GM19238 (cell line): ENCODE results near the gene GALNS.
"Not testable (repeated sequence)": the region's sequence is repeated elsewhere in the genome, so short reads cannot be mapped to it uniquely, and the experiment has no call there.

Experiments used
- DNase-seq: peaks from one replicate; pipeline ENCODE4 v3.0.0; 2011; ENCODE audit warnings: low spot score; ENCODE audit not compliant: insufficient read length

Gene GALNS, protein sequence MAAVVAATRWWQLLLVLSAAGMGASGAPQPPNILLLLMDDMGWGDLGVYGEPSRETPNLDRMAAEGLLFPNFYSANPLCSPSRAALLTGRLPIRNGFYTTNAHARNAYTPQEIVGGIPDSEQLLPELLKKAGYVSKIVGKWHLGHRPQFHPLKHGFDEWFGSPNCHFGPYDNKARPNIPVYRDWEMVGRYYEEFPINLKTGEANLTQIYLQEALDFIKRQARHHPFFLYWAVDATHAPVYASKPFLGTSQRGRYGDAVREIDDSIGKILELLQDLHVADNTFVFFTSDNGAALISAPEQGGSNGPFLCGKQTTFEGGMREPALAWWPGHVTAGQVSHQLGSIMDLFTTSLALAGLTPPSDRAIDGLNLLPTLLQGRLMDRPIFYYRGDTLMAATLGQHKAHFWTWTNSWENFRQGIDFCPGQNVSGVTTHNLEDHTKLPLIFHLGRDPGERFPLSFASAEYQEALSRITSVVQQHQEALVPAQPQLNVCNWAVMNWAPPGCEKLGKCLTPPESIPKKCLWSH

GRCh38 chr16:88856828-88857727 is at the start of gene GALNS, which contains the start of gene TRAPPC2L:
TSS of gene GALNS (minus strand) at chr16:88856947. CDS start at chr16:88856877, 70 bp downstream.
TSS of gene TRAPPC2L (plus strand) at chr16:88857127. CDS start at chr16:88857151, 24 bp downstream.
- peak; percentile 100 for DNase-seq

- DNase-seq = no peak
Measured at GRCh38 chr16:88906020-88906419, 49.3 kb upstream of the GALNS start.

GRCh38 chr16:88905563-88905962 is 48.8 kb upstream of the GALNS start:
- peak; percentile 66 for DNase-seq

GRCh38 chr16:88904676-88905365 is 48.1 kb upstream of the GALNS start:
- DNase-seq = no peak

- DNase-seq = no peak
Measured at GRCh38 chr16:88903267-88903666, 46.5 kb upstream of the GALNS start.

DNA sequence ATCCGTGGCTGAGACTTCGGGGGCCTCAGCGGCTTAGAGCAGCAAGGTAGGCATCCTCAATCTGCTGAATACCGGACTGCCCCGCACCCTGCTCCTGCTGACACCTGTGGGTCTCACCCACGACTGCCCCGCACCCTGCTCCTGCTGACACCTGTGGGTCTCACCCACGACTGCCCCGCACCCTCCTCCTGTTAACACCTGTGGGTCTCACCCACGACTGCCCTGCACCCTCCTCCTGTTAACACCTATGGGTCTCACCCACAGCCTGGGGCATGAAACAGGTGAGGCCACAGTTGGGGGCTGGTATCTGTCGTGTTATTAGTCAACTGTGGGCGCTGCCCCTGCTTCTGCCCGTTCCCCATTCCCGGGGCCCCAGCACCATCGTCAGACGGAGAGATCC is 46.0 kb upstream of the GALNS start:
- DNase-seq = no peak

GRCh38 chr16:88901718-88902337 is 45.1 kb upstream of the GALNS start:
- no peak for DNase-seq

GRCh38 chr16:88900662-88901052 is 43.9 kb upstream of the GALNS start:
- DNase-seq = no peak

DNA sequence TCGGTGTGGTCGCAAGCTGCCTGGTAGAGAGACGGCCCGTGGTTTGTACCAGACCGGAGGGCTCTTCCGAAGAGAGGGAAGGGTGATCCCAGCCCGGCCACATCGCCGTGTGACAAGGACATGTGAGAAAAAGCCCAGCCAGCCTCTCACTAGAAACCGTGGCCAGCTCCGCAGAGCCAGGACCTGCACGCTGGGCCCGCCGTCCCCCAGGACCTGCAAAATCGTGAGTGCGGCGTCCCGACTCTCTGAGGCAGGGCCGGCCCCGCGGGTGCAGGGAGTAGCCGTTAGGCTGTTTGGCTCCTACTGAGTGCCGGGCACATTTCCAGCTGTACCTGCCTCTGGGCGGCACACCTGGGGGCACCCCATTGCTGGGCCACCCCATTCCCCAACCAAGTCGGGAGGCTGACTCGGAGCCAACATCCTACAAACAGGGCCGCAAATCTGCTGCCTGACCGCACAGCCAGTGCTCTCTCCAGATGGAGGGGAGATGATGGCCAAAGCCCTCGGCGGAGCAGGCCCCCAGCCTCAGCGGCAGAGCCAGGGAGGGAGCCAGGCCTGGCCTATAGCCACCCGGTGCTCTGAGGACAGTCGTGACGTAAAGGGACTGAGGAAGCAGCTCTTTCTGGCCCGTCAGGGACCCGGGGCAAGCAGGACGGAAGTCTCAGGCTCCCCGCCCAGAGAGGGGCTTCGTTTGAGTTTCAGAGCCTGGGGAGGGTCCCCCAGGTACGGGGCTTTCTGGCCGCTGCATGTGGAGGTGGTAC is 43.3 kb upstream of the GALNS start:
- DNase-seq = no peak

- no peak for DNase-seq
Measured at GRCh38 chr16:88897696-88898425, 41.1 kb upstream of the GALNS start.

GRCh38 chr16:88896238-88897070 is 39.7 kb upstream of the GALNS start:
- no peak for DNase-seq

DNA sequence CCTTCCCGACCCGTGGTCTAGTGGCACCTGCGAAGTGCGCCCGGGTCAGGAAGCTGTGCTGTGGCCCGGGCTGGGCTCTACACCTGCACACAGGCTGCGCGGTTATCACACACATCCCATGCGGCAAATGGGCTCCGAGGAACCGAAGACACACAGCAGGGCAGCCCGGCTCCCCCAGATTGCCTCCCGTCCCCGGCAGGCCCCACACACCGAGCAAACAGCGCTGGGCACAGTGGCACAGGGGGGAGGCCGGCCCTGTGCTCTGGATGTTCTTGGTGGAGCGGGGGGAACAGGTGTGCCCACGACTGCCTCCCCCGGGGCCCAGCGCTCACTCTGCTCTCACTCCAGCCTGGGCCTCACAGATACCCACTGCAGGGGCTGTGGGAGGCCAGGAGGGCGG is 38.6 kb upstream of the GALNS start:
- no peak for DNase-seq

GRCh38 chr16:88894681-88895300 is 38.0 kb upstream of the GALNS start:
- no peak for DNase-seq

GRCh38 chr16:88894266-88894665 is 37.5 kb upstream of the GALNS start:
- not testable (repeated sequence) for DNase-seq

- no peak for DNase-seq
Measured at GRCh38 chr16:88893127-88893968, 36.6 kb upstream of the GALNS start.

DNA sequence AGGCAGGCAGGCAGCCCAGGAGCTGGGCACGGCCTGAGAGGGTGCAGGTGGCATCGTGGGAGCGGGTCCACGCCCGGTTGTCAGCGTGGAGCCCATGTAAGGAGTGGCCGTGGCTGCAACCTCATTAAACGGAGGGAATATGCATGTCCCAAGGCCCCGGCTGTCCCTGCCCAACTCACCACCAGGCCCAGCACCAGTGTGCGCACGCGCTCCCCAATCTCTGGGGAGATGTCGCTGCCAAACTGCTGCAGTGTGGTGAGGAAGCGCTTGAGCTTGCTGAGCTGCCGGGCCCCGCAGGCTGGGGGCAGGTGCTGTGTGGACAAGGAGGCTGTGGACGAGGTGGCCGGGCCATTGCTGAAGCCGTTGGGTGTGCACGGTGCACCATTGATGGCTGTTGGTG is 35.3 kb upstream of the GALNS start:
- no peak for DNase-seq

- DNase-seq = no peak
Measured at GRCh38 chr16:88891083-88891482, 34.3 kb upstream of the GALNS start.
